GM19468 (cell line): ENCODE measurements around the gene FUT3.
"Not testable (repeated sequence)": the region's sequence is repeated elsewhere in the genome, so short reads cannot be mapped to it uniquely, and the experiment has no call there.

Source experiments
- ATAC-seq: cut with Tn5 transposase; IDR thresholded peaks from one replicate; pipeline ENCODE4 v1.9.1; 2021; ENCODE audit warnings: mild to moderate bottlenecking, moderate library complexity, moderate number of reproducible peaks; ENCODE audit not compliant: unreplicated experiment; ENCODE audit errors: extremely low read depth

FUT3 gene

DNA sequence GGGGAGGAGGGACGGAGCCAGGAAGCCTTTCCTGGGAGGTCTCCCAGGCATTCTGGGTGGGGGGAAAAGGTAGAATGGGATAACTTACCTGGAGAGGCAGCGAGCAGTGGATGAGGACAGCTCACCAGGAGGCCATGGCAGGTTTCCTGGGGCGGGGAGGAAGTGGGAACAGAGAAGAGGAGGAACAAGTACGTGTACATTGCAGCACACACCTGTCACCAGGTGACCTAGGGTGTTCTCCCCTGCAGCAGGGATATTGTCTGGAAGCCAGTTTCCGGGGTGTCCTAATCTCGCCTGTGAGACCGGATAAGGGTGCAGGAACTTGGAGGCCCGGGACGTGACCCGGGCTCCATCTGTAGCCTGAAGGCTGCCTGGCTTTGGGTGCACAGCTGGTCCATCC lies at the start of gene FUT3:
Gene FUT3 (minus strand): TSS at position 148 of the 400 bp plus-strand sequence.
- ATAC-seq, result no peak

DNA sequence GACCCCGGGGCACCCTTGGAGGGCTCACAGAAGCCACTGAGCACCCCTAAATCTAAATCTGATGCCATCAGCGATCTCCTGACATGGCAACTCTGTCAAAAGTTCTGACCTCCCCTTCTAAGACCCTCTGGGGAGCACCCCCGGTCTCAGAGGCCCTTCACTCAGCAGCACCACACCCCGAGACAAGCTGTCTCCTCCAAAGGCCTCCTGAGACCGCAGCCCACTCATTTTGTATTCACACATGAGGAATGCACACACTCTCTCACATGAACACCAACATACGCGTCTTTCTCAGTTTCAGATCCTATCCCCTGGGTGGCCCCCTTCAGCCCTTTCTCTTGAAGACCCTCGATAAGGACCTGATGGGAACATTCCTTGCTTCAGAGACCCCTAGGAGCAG lies 49.7 kb upstream of the FUT3 start:
- no peak for ATAC-seq

DNA sequence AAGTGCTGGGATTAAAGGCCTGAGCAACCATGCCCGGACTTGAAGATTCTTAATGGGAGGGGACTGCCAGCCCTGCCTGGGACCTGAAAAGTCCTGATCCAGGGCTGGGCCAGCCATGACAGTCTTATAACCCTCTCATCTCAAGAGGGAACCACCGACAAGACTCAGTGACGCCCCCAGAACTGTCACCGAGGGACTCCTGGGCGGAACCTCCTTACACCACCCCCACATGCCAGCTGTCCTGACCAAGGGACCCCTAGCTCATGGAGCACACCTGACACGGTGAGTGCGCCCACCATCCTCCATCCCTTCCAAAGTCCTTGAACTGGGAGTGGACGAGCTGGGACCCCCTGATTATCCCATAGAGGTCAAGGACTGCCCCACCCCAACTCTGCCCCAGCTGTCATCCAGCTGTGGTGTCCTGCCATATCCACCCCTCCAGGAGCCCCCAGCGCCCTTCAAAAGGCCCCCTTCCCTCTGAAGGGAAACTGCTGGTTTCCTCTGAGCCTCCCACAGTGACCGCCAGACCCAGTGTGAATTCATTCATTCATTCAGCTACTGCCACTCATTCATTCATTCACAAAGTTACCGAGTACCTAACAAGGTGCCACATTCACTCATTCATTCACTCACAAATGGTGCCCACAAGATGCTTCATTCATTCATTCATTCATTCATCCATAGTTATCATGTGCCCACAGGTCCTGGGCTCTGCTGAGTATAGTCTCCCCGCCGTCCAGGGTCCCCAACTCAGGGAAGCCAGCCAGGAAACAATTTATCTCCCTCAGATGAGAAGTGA lies 48.7 kb upstream of the FUT3 start:
- no peak for ATAC-seq

DNA sequence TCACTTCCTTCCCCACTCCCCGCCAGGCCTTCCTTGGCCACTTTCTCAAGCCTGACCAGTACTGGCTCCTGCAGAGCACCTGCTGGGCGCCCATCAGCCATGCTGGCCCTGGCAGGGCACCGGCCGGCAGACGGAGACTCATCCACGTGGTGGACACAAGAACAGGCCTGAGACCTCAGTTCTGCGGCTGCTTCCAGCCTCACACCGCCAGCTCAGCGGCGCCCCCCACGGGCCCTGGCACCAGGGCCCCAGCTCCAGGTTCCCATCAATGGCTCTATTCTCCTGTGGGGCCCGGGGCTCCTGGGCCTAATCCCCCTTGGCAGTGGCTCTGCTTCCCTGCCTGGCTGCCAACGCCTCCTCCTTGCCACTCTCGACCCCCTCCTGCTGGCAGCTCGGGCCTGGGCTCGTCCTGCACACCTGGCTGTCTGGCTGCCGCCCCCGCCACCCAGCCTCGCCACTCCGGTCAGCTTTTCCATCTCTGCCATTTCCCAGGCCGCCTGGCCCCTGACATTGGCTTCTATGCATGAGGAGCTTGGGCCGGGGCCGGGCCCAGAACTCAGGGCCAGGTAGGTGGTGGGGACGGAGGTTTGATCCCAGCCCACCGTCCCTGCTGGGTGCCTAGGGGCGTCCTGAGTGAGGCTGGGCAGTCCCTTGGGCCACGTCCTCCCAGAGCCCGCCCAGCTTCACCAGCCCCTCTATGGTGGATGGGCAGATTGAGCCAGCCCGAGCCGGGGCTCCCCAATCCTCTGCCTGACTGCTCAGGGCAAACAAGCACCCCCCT lies 46.1 kb upstream of the FUT3 start:
- no peak for ATAC-seq

DNA sequence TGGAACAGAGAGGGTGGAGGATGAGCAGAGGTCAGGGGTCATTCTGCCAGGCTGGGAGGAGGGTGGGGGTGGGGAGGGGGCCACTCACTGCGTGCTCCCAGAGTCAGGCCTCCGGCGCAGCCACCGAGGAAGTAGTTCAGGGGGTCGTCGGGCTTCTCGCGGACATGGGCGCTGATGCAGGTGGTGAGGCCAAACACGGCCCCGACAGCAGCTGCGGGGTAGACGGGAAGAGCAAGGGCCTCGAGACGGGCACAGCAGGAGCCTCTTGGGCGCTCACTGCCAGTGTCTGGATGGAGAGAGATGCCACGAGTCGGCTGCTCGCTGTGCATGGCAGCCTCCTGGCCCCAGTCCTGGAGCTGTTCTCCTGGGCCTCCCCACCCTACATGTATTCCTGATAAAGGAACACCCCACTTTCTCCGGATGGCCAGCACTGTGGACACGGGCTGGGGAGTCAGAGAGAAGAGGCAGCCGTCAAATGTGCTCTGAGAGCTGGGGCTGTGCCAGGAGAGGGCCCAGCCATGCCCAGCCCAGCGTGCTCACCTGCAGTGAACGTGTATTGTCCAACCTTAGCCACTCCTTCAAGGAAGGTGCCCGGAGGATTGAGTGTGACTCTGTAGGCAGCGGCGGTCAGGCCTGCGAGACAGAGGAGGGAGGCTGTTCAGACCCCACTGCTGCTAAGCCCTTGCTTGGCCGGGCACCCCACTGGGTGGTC lies 45.3 kb upstream of the FUT3 start:
- ATAC-seq, result no peak

DNA sequence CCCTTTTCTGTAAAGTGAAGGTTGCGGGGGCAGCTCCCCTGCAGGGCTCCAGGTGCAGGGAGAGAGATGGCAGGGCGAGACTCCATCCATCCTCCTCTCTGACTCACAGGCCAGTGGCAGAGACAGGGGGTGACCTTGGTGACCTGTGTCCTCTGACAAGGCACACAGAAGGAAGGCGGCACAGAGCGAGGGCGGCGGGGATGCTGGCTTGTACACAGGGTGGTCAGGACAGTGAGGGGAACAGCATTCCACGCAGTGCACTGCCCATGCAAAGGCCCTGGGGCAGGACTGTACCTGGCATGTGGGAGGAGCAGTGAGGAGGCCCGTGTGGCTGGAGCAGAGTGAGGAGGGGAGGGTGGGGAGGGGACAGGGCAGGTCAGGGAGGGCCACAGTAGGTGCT lies 44.6 kb upstream of the FUT3 start:
- ATAC-seq, result no peak

DNA sequence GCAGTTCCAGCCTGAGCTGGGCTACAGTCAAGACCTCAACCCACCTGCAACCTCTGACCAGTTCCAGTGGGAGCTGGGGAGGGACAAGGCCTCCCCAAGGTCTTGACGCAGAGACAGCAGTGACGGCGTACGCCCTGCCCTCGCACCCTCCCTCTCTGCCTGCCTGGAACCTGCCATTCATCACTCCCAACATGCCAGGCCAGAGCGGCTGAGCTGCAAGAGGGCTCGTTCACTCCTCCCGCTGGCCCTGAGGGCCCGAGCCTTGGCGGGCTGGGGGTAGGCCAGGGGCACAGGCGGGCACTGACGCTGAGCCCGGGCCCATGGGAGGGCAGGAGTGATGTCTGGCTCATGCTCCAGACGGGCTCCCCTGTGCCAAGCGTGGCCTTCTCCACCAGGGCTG lies 44.2 kb upstream of the FUT3 start:
- ATAC-seq, result no peak

DNA sequence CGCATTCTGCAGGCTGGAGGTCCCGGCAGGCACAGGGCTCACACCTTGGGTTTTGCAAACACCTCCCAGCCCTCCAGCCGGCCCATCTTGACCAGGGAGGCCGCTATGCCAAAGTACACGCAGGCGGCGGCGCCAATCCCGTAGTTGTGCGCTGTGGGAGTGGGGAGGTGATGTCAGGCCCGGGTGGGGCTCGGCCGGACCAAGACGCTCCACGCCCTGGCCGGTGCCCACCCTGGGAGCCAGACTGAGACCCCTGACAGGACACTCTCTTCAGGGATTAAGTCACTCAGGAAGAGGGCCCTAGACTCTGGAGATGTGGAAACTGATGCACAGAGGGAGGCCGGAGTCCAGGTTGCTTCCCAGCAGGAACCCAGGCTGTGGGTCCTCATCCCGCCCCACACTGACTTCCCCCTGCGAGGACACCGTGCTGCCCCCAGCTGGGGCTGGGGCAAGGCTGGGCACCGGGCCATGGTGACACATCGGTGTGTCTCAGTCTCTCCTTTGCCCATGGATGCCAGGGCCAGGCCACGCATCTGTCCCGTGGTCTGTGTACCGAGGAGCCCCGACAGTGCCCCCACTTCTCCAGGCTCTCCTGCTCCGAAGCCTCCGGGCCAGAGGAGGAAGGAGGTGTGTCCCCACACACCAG lies 43.6 kb upstream of the FUT3 start:
- ATAC-seq, result no peak

DNA sequence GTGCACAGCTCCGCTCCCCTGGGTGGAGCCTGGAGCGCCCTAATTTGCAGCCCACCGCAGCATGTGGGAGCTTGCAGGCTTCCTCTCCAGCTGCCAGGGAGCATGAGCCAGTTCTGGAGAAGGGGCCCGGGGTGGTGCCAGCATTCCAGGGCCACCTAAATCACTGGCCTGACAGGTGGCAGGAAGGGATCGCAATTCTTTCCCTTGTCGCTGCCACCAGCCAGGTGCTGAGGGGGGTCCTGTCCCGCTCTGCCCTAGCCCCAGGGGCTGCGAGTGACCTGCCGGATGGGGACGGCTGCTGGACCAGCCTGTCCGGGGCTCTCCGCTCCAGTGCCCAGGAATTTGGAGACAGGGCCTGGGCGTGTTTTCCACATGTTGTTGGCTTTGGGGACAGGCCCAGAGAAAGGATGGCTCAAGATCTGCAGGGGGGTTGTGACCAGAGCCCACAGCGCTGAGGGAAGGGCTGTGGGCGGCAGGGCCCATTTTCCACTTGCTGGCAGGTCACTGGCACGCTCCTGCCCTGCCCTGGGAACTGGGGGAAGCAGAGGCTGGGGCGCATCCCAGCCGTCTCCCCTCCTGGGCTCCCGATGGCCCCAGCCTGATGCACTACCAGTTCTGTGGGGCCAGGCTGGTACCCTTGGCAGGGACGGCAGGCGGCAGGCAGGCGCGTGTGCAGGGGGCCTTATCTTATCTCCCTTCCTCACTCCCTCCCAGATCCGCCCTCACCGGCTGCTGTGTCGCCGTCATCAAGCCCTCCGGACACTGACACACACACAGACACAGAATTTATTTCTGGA lies 42.9 kb upstream of the FUT3 start:
- no peak for ATAC-seq

DNA sequence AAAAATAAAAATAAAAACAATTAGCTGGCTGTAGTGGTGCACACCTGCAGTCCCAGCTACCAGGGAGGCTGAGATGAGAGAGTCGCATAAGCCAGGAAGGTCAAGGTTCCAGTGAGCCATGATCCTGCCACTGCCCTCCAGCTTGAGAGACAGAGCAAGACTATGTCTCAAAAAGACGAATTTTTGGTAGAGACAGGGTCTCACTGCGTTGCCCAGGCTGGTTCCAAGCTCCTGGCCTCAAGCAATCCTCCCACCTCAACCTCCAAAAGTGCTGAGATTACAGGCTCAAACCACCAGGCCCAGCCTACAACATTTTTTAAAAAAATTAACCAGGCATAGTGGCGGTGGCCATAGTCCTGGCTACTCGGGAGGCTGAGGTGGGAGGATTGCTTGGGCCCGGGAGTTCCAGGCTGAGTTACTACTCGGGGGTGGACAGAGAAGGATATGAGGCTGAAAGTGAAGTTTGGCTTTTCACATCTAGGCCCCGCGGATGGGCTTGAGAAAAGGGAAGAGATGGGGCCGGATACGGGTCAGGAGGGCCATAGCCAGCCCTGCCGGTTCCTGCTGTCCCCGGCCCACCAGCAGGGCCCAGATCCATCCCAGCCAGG lies 42.2 kb upstream of the FUT3 start:
- ATAC-seq, result no peak

DNA sequence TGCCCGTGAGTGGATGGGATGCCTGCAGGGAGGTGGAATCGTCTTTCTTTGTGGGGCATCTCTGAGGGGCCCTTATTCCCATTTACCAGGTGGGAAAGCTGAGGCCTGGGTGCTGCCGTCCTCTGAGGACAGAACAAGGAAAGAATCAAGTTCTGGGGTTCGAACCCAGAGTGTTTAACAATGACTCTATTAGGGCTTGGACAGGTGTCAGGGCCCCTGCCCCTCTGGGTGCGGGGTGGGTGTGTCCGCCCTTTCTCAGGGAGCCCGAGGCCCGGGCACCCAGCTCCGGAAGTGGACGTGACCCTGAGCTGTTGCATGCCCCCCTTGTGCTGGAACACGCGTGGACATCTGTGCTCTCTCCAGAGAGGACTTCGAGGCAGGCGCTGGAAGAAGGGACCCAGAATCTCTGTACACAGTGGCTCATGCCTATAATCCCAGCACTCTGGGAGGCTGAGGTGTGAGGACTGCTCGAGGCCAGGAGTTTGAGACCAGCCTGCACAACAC lies 41.6 kb upstream of the FUT3 start:
- ATAC-seq, result no peak

DNA sequence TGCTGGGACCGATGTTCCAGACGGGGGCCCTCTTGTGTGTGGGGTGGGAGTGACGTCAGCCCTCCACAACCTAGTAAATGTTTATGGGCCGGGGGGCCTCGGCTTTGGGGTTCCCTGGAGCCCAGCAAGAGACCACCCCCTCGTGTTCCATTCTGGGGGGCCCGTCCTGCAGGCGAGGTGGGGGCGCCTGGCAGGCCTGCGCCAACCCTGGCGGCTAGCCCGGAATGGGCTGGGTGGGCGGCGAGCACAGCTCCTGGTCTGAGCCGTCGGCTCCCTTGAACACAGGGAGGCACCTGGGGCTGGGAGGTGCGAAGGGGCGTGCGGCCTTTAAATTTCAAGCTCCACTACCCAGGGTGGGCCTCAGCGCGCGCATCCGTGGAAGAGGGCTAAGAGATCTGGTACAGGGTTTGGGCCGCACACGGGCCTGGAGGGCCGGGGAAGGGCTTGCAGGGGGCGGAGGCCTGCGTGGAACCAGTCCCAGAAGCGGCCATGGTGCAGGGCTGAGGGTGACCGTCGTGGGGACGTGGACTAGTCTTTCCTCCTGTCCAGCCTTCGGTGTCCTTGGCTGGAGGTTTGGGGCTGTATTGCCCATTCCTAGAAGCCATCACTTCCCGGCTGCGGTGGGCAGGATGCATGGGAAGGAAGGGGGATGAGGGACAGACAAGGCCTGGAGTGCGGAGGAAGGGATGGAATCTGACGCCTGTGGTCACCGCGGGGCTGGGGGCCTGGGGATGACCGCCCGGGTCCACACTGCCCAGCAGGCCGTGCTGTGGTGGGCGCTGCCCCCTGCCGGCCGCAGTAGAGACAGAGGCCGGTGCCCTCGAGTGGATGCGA lies 40.9 kb upstream of the FUT3 start:
- no peak for ATAC-seq

DNA sequence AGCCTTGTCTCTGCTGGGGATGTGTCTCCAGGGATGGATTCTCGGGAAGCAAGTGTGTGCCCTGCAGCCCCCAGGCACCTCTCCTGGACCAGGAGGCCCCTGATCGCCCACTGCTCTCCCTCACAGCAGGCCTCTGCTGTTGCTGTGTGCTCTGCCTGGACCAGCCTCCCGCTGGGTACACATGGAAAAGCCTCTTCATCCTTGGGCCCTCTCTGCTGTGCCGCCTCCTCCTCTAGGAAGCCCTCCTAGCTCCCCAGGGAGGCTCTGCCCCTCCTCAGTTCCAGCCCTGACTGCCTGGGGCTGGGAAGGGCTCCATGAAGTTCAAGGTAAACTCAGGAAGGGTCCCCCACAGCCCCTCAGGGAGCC lies 40.3 kb upstream of the FUT3 start:
- ATAC-seq, result no peak

DNA sequence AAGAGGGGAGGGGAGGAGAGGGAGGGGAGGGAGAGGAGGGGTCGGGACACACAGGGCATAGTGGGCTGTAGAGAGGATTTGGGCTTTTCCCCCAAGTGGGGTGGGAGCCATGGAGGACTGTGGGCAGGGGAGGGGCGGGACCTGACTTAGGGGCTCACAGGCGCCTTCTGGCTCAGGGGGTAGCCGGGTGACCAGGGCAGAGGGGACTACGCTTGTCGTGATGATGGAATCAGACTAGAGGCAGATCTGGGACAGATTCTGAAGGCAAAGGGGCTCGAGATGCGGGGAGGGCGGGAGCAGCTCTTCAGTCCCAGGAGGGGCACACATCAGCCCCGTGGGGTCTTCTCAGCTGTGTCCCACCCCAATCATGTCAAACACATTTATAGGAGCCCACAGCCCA lies 38.9 kb upstream of the FUT3 start:
- no peak for ATAC-seq

DNA sequence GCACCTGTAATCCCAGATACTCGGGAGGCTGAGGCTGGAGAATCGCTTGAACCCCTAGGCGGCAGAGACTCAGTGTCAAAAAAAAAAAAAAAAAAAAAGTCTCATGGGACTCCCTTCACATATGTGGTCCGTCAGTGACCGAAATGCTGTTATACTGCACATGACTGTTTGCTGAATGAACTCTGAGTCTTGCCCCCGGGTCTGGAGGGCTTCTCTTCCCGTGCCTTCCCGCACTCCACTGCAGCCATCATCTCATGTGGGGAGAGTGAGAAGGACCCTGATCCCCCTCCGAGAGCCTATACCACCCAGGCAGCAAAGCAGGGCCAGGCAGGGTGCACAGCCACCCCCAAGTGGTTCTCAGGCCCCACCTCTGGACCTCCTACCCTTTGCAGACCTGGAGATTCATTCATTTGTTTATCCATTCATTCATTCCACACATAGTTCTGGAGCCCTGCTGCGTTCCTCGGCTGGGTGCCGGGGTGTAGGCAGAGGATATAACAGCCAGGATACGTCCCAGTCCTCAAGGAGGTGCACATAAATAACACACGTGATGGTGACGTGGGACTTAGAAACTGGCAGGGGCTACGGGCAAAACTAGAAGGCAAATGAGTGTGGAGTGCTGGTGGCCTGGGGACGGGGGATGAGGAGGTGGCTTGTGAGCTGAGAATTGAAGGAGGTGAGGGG lies 38.2 kb upstream of the FUT3 start:
- no peak for ATAC-seq

DNA sequence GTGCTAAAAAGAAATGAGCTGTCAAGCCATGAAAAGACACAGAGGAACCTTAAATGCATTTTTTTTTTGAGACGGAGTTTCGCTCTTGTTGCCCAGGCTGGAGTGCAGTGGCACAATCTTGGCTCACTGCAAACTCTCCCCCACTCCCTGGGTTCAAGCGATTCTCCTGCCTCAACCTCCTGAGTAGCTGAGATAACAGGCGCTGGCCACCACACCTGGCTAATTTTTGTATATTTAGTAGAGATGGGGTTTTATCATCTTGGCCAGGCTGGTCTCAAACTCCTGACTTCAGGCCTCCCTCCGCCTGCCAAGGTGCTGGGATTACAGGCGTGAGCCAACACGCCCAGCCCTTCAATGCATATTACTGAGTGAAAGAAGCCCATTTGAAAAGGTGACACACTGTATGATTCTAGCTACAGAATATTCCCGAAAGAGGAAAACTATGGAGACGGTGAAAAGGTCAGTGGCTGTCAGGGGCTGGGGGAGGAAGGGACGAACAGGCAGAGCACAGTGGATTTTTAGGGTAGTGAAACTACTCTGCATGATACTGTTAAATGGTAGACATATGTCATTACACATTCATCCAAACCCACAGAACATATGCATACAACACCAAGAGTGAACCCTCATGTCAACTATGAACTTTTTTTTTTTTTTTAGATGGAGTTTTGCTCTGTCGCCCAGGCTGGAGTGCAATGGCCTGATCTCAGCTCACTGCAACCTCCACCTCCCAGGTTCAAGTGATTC lies 33.0 kb upstream of the FUT3 start:
- not testable (repeated sequence) for ATAC-seq
